KBM-7 (cell line): ENCODE data around the gene DNPEP.

ENCODE experiments used
- DNase-seq: peaks from one replicate; pipeline ENCODE4 v3.0.0-alpha.2; 2015
- in situ Hi-C: fragments of 300-500 bp; cut with MboI; formaldehyde crosslinking; loops from 2 replicates; pipeline ENCODE4 v1.14.3; 2020; ENCODE audit warnings: low sequenced_read_pairs, low pct_unique_long_range_greater_than_20kb, mixed read lengths

The DNPEP gene

GRCh38 chr2:219387306-219388120, at the start of gene DNPEP:
TSS of gene DNPEP (minus strand) at chr2:219387912. CDS start at chr2:219387794, 118 bp downstream.
- in situ Hi-C loops, result no loop called here

GRCh38 chr2:219437141-219437540, 49.4 kb upstream of the DNPEP start:
- in situ Hi-C loops, result no loop called here
- DNase-seq, result no peak

More at GRCh38 chr2:219387306-219388120, at the start of gene DNPEP:
- peak; percentile 69 for DNase-seq

GRCh38 chr2:219436491-219436890, 48.8 kb upstream of the DNPEP start:
- in situ Hi-C loops, result no loop called here

GRCh38 chr2:219435701-219436100, 48.0 kb upstream of the DNPEP start:
- in situ Hi-C loops, result no loop called here

More at GRCh38 chr2:219436491-219436890, 48.8 kb upstream of the DNPEP start:
- DNase-seq, result no peak

GRCh38 chr2:219434718-219435525, 47.2 kb upstream of the DNPEP start, which contains the start of gene SPEG:
TSS of gene SPEG (plus strand) at chr2:219434843. CDS start at chr2:219434978, 135 bp downstream.
- DNase-seq, result no peak
- in situ Hi-C loops, result no loop called here

More at GRCh38 chr2:219435701-219436100, 48.0 kb upstream of the DNPEP start:
- no peak for DNase-seq

- no peak for DNase-seq
- in situ Hi-C loops, result no loop called here
These were observed 46.7 kb upstream of the DNPEP start for GRCh38 chr2:219434468-219434717.

- in situ Hi-C loops, result no loop called here
- DNase-seq, result peak; percentile 52
These were observed 46.2 kb upstream of the DNPEP start for GRCh38 chr2:219433666-219434467.

GRCh38 chr2:219430633-219431615, 43.2 kb upstream of the DNPEP start:
- in situ Hi-C loops, result no loop called here
- DNase-seq, result no peak

- in situ Hi-C loops, result no loop called here
- no peak for DNase-seq
These were observed 42.4 kb upstream of the DNPEP start for GRCh38 chr2:219429958-219430606.

GRCh38 chr2:219428469-219428868, 40.8 kb upstream of the DNPEP start:
- in situ Hi-C loops, result no loop called here
- no peak for DNase-seq

- DNase-seq, result no peak
- in situ Hi-C loops, result no loop called here
These were observed 38.9 kb upstream of the DNPEP start for GRCh38 chr2:219426534-219427136.

GRCh38 chr2:219426068-219426443, 38.3 kb upstream of the DNPEP start:
- in situ Hi-C loops, result no loop called here
- no peak for DNase-seq

- DNase-seq, result no peak
- in situ Hi-C loops, result no loop called here
These were observed 37.7 kb upstream of the DNPEP start for GRCh38 chr2:219425238-219426067.

GRCh38 chr2:219423652-219424377, 36.1 kb upstream of the DNPEP start:
- DNase-seq, result no peak
- in situ Hi-C loops, result no loop called here

- DNase-seq, result no peak
These were observed 35.3 kb upstream of the DNPEP start for GRCh38 chr2:219422952-219423534.

GRCh38 chr2:219421323-219421722, 33.6 kb upstream of the DNPEP start:
- in situ Hi-C loops, result no loop called here
- no peak for DNase-seq

More at GRCh38 chr2:219422952-219423534, 35.3 kb upstream of the DNPEP start:
- in situ Hi-C loops, result no loop called here
